Kidney (tissue), 14 donors: ENCODE results near the gene SLC12A7. TPM values are rescaled to one million over a fixed set of nuclear protein-coding genes. Genes with fewer than 3 reads are reported as not detected.

Experiments used
- DNase-seq, 5 donors: peaks; one replicate each; pipeline ENCODE4 v3.0.0-alpha.2; 2013 to 2020
- FAIRE-seq: peaks from 2 replicates; lab custom pipeline; 2012; peaks lifted over from hg19 to GRCh38; lab: Jason Lieb, UNC
- H3K27ac ChIP-seq, 2 donors: one replicate each; pipeline ENCODE4 v1.7.0; 2013; ENCODE audit warnings: low read depth in 2 of 2, low read length in 2 of 2, inconsistent platforms in 1 of 2
- H3K27me3 ChIP-seq: one replicate; pipeline ENCODE4 v1.7.1; 2013; ENCODE audit warnings: low read length, inconsistent platforms; ENCODE audit not compliant: control insufficient read depth, insufficient read depth
- H3K36me3 ChIP-seq, 3 donors: one replicate each; pipeline versions ENCODE4 v1.7.0 to v1.7.1; 2013; ENCODE audit warnings: low read length in 3 of 3, control low read depth in 1 of 3, inconsistent platforms in 1 of 3; ENCODE audit not compliant: insufficient read depth in 3 of 3, control insufficient read depth in 2 of 3
- H3K4me1 ChIP-seq, 3 donors: one replicate each; pipeline versions ENCODE4 v1.7.0 to v1.7.1; 2013; ENCODE audit warnings: low read length in 3 of 3, inconsistent platforms in 1 of 3, low read depth in 1 of 3; ENCODE audit not compliant: control insufficient read depth in 2 of 3, insufficient read depth in 2 of 3
- H3K4me3 ChIP-seq, 3 donors: one replicate each; pipeline versions ENCODE4 v1.7.0 to v1.8.1; 2013; ENCODE audit warnings: low read length in 3 of 3, control low read depth in 1 of 3, inconsistent platforms in 1 of 3
- H3K9ac ChIP-seq, 3 donors: one replicate each; pipeline versions ENCODE4 v1.7.0 to v1.7.1; 2013; ENCODE audit warnings: low read length in 3 of 3, control low read depth in 1 of 3, inconsistent platforms in 1 of 3
- H3K9me3 ChIP-seq, 3 donors: one replicate each; pipeline versions ENCODE4 v1.7.0 to v1.7.1; 2013; ENCODE audit warnings: low read length in 3 of 3, control low read depth in 1 of 3, inconsistent platforms in 1 of 3; ENCODE audit not compliant: control insufficient read depth in 2 of 3, insufficient read depth in 1 of 3
- CTCF ChIP-seq: IDR thresholded peaks from 3 replicates; pipeline ENCODE4 v1.5.1; 2012; ENCODE audit warnings: mild to moderate bottlenecking, moderate library complexity, borderline replicate concordance; ENCODE audit not compliant: insufficient read depth; ENCODE audit errors: extremely low read depth
- intact Hi-C: fragments of 100-400 bp; cut with DNase I; formaldehyde crosslinking; loops from one replicate; pipeline ENCODE4 v1.11.1; 2022
- polyA plus RNA-seq: library from polyadenylated mRNA; stranded (reverse); fragments of 350-450 nt; fragmentation: Illumina TruSeq; extraction: RNeasy Lipid Tissue Mini Kit (QIAGEN cat#74804); gene quantifications from one replicate; pipeline ENCODE4 v1.2.3, GENCODE V29; 2014; ENCODE audit warnings: low read depth, low replicate concordance; ENCODE audit not compliant: insufficient read depth
- total RNA-seq: library from RNA; stranded (reverse); fragmentation: NEBNext Ultra II Directional; extraction: Animal tissue kit (Norgen Biotek cat#: 25700); gene quantifications from one replicate; pipeline ENCODE4 v1.2.1, GENCODE V29; 2021
- donor health status: control.
- donor health status: control.
- donor health status: control.
- donor health status: control.
- donor health status: control.
- donor health status: DM: yes; HTN: yes; CAD: no.
- donor health status: Normal renal cell carcinoma (clear cell type).

SLC12A7 gene
- total and polyA plus RNA-seq, 2 donors from 2014 or later: 28.2 to 92.9 TPM

GRCh38 chr5:1037671-1038416, 74.0 kb downstream of the SLC12A7 start:
- H3K36me3 ChIP-seq: no peaks in the 10 kb centered on the region
- TF ChIP-seq CTCF: no peak
- H3K27ac ChIP-seq: no peak overlapping the region
- DNase-seq (peak in 1 of 5 donors; percentile 53), FAIRE-seq (no peak)
- H3K4me1 ChIP-seq: no peaks in the 10 kb centered on the region
- intact Hi-C loops: no loop called here
- H3K27me3 ChIP-seq: no peaks in the 10 kb centered on the region
- no peak overlapping the region for H3K9ac ChIP-seq
- no peak overlapping the region for H3K4me3 ChIP-seq
- no peaks in the 10 kb centered on the region for H3K9me3 ChIP-seq

- no peak for DNase-seq
- Histone ChIP-seq H3K4me1 (no peaks in the 10 kb centered on the region), H3K9me3 (no peaks in the 10 kb centered on the region), H3K36me3 (no peaks in the 10 kb centered on the region), H3K27me3 (no peaks in the 10 kb centered on the region), H3K27ac (no peak overlapping the region), H3K9ac (no peak overlapping the region), H3K4me3 (no peak overlapping the region)
- intact Hi-C loops: no loop called here
- FAIRE-seq: no peak
- no peak for TF ChIP-seq CTCF
These were observed 74.7 kb downstream of the SLC12A7 start for GRCh38 chr5:1037123-1037670.

GRCh38 chr5:1036504-1037122, 75.2 kb downstream of the SLC12A7 start:
- Histone ChIP-seq H3K36me3 (no peaks in the 10 kb centered on the region), H3K4me3 (no peak overlapping the region), H3K9ac (no peak overlapping the region), H3K9me3 (no peaks in the 10 kb centered on the region), H3K4me1 (no peaks in the 10 kb centered on the region), H3K27ac (no peak overlapping the region), H3K27me3 (no peaks in the 10 kb centered on the region)
- DNase-seq (peak in 1 of 5 donors; percentile 37), FAIRE-seq (no peak)
- intact Hi-C loops: no loop called here
- no peak for TF ChIP-seq CTCF
